ENCODE measurements around the gene SRSF8. TPM values are rescaled to one million over a fixed set of nuclear protein-coding genes. Genes with fewer than 3 reads are reported as not detected.
"Not testable (repeated sequence)": the region's sequence is repeated elsewhere in the genome, so short reads cannot be mapped to it uniquely, and the experiment has no call there.

SRSF8 gene
- total RNA-seq, 1 experiment from 2014 or later = 25.1 TPM

- WGBS (ENCODE audit: extremely low coverage, insufficient read length, low lambda C conversion rate) = no CpG with 5 or more reads among the region's 1 CpG
- no peak within 1 kb of the TSS for H2BK15ac ChIP-seq (ENCODE audit: low read depth, low read length)
- H3K36me3 Mint-ChIP-seq (ENCODE audit: insufficient read depth in 1 of 3, low read depth in 3 of 3) = no peaks in the 10 kb centered on the region; a peak in 1 of 7 replicates
These were observed 41.8 kb upstream of the SRSF8 start, which contains the start of gene KDM4E for GRCh38 chr11:95024958-95025357. Gene KDM4E, plus strand, starts transcription at chr11:95025258. Its CDS starts 300 bp downstream, at chr11:95025558.

GRCh38 chr11:95025594-95025993 lies 41.1 kb upstream of the SRSF8 start:
- H2BK15ac ChIP-seq (ENCODE audit: low read depth, low read length); H3T11ph ChIP-seq (ENCODE audit: low read length); H3K79me1 ChIP-seq (ENCODE audit: insufficient read depth, low read depth, low read length, poor library complexity, severe bottlenecking); DNase-seq; H3K4ac ChIP-seq (ENCODE audit: low read depth, low read length); H3K36me3 Mint-ChIP-seq (ENCODE audit: insufficient read depth in 1 of 3, low read depth in 3 of 3); H2AK5ac ChIP-seq (ENCODE audit: insufficient read length, low read length); H4K8ac ChIP-seq (replicated peaks; ENCODE audit: insufficient read length, low read depth, low read length); H3K9ac ChIP-seq (ENCODE audit: extremely low read depth, insufficient read length, low read length); H3K9me3 Mint-ChIP-seq; H3K23me2 ChIP-seq (ENCODE audit: insufficient read length, low read depth, low read length, poor library complexity, severe bottlenecking); H2BK20ac ChIP-seq (ENCODE audit: low read depth, low read length, poor library complexity, severe bottlenecking); H2BK12ac ChIP-seq (ENCODE audit: insufficient read length, low read depth, low read length); H3K27ac Mint-ChIP-seq; H3K9me3 ChIP-seq (ENCODE audit: control insufficient read depth, low read depth, low read length); H4K91ac ChIP-seq (ENCODE audit: insufficient read length, low read depth, low read length); H3K4me1 Mint-ChIP-seq; H3K79me2 ChIP-seq (ENCODE audit: insufficient read depth, low read length); H3K27ac ChIP-seq (ENCODE audit: insufficient read length, low read depth, low read length); H3K23ac ChIP-seq (ENCODE audit: insufficient read length, low read depth, low read length); H3K27me3 ChIP-seq (ENCODE audit: insufficient read depth, low read length); H4K20me1 ChIP-seq (ENCODE audit: control insufficient read depth, insufficient read depth, insufficient read length); H3K14ac ChIP-seq (ENCODE audit: insufficient read depth, low read length); H3K56ac ChIP-seq (ENCODE audit: insufficient read length, low read depth, low read length); H3K18ac ChIP-seq (ENCODE audit: insufficient read length, low read depth, low read length); H3K4me1 ChIP-seq (ENCODE audit: insufficient read depth, low read length); H4K5ac ChIP-seq (ENCODE audit: insufficient read length, low read depth, low read length); H2AFZ ChIP-seq (ENCODE audit: low read length); H3K27me3 Mint-ChIP-seq (ENCODE audit: low read depth); H3K4me3 Mint-ChIP-seq; H3K4me2 ChIP-seq (ENCODE audit: insufficient read depth, insufficient read length, low read length); H2BK5ac ChIP-seq (ENCODE audit: insufficient read length, low read length); H2BK120ac ChIP-seq (ENCODE audit: low read depth, low read length, poor library complexity, severe bottlenecking): not testable (repeated sequence)
- no CpG with 5 or more reads among the region's 9 CpGs for WGBS (ENCODE audit: extremely low coverage, insufficient read length, low lambda C conversion rate)

More at GRCh38 chr11:95024958-95025357, 41.8 kb upstream of the SRSF8 start, which contains the start of gene KDM4E:
- Histone ChIP-seq H4K5ac (ENCODE audit: insufficient read length, low read depth, low read length) (no peak within 1 kb of the TSS), H4K20me1 (ENCODE audit: control insufficient read depth, insufficient read depth, insufficient read length) (no peaks in the 10 kb centered on the region), H2BK120ac (ENCODE audit: low read depth, low read length, poor library complexity, severe bottlenecking) (no peak within 1 kb of the TSS), H2BK12ac (ENCODE audit: insufficient read length, low read depth, low read length) (no peak within 1 kb of the TSS), H2BK20ac (ENCODE audit: low read depth, low read length, poor library complexity, severe bottlenecking) (no peak within 1 kb of the TSS), H2BK5ac (ENCODE audit: insufficient read length, low read length) (no peak within 1 kb of the TSS), H4K91ac (ENCODE audit: insufficient read length, low read depth, low read length) (no peak within 1 kb of the TSS), H3K9me3 (ENCODE audit: control insufficient read depth, low read depth, low read length) (peaks cover 4% of the 10 kb centered on the region), H3K23ac (ENCODE audit: insufficient read length, low read depth, low read length) (no peak within 1 kb of the TSS), H3K27me3 (ENCODE audit: insufficient read depth, low read length) (no peaks in the 10 kb centered on the region), H3K79me2 (ENCODE audit: insufficient read depth, low read length) (no peaks in the 10 kb centered on the region), H3K9ac (ENCODE audit: extremely low read depth, insufficient read length, low read length) (no peak within 1 kb of the TSS), H3K18ac (ENCODE audit: insufficient read length, low read depth, low read length) (no peak within 1 kb of the TSS), H4K8ac (replicated peaks; ENCODE audit: insufficient read length, low read depth, low read length) (no peak within 1 kb of the TSS), H3K27ac (ENCODE audit: insufficient read length, low read depth, low read length) (no peak within 1 kb of the TSS), H3T11ph (ENCODE audit: low read length) (no peak within 1 kb of the TSS), H3K56ac (ENCODE audit: insufficient read length, low read depth, low read length) (no peak within 1 kb of the TSS), H2AFZ (ENCODE audit: low read length) (no peak within 1 kb of the TSS), H3K23me2 (ENCODE audit: insufficient read length, low read depth, low read length, poor library complexity, severe bottlenecking) (no peaks in the 10 kb centered on the region), H3K4ac (ENCODE audit: low read depth, low read length) (no peak within 1 kb of the TSS), H3K79me1 (ENCODE audit: insufficient read depth, low read depth, low read length, poor library complexity, severe bottlenecking) (no peaks in the 10 kb centered on the region), H3K4me2 (ENCODE audit: insufficient read depth, insufficient read length, low read length) (no peak within 1 kb of the TSS), H3K4me1 (ENCODE audit: insufficient read depth, low read length) (no peaks in the 10 kb centered on the region), H3K14ac (ENCODE audit: insufficient read depth, low read length) (no peak within 1 kb of the TSS), H2AK5ac (ENCODE audit: insufficient read length, low read length) (no peak within 1 kb of the TSS)
- H3K4me1 Mint-ChIP-seq = no peaks in the 10 kb centered on the region
- H3K27ac Mint-ChIP-seq = no peak within 1 kb of the TSS
- H3K4me3 Mint-ChIP-seq = no peak within 1 kb of the TSS
- no peak for TF ChIP-seq CTCF (conservative IDR thresholded peaks at IDR 0.05)
- H3K27me3 Mint-ChIP-seq (ENCODE audit: low read depth) = no peaks in the 10 kb centered on the region; the same call in 1 of the 2 replicates
- DNase-seq = no peak
- H3K9me3 Mint-ChIP-seq = no peaks in the 10 kb centered on the region
